ENCODE results near the gene SORBS1. TPM values are rescaled to one million over a fixed set of nuclear protein-coding genes. Genes with fewer than 3 reads are reported as not detected.

Gene SORBS1
- total RNA-seq, 2 experiments from 2014 or later = 0.13 to 0.70 TPM

GRCh38 chr10:95556994-95557767 is 4.0 kb downstream of the SORBS1 start:
- Mint-ChIP-seq H3K9me3 (no peaks in the 10 kb centered on the region), H3K4me3 (no peak overlapping the region), H3K4me1 (ENCODE audit: low read depth) (peaks cover 7% of the 10 kb centered on the region), H3K36me3 (ENCODE audit: low read depth) (no peaks in the 10 kb centered on the region), H3K27me3 (peaks cover 10% of the 10 kb centered on the region), H3K27ac (no peak overlapping the region)
- no peak for DNase-seq
- POLR2A ChIA-PET = no interaction called here
- no peak for ATAC-seq
- no peak for TF ChIP-seq CTCF (IDR thresholded peaks at IDR 0.05)
- CTCF ChIA-PET = interaction anchor here (0.7 to 1.2 kb wide), 2 partner anchors 43 to 46 kb away, joined by 3 read pairs; no protein-coding TSS in a partner anchor
- intact Hi-C loops (cut with micrococcal nuclease) = no loop called here

DNA sequence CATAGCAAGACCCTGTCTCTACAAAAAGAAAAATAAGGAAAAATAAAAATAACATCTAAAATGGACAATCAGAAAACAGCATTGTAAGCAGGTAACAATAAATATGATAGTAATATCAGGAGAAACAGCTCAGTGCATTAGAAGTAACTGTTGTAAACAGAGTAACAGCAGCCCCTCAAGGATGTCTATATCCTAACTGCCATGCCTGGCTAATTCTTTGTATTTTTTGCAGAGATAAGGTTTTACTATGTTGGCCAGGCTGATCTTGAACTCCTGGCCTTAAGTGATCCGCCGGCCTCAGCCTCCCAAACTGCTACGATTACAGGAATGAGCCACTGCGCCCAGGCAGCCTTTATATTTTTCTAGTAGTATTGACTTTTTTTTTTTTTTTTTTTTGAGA is 7.5 kb downstream of the SORBS1 start:
- Mint-ChIP-seq H3K4me3 (no peak overlapping the region), H3K4me1 (ENCODE audit: low read depth) (no peaks in the 10 kb centered on the region), H3K27ac (no peak overlapping the region), H3K27me3 (peaks cover 6% of the 10 kb centered on the region), H3K36me3 (ENCODE audit: low read depth) (no peaks in the 10 kb centered on the region), H3K9me3 (no peaks in the 10 kb centered on the region)
- POLR2A ChIA-PET = no interaction called here
- CTCF ChIA-PET = no interaction called here
- TF ChIP-seq CTCF (IDR thresholded peaks at IDR 0.05) = no peak
- no peak for DNase-seq
- intact Hi-C loops (cut with micrococcal nuclease) = no loop called here
- no peak for ATAC-seq

- intact Hi-C loops (cut with micrococcal nuclease) = no loop called here
- CTCF ChIA-PET = no interaction called here
- peaks cover 3% of the 10 kb centered on the region for H3K27me3 Mint-ChIP-seq
- no peaks in the 10 kb centered on the region for H3K4me1 Mint-ChIP-seq (ENCODE audit: low read depth)
- no peaks in the 10 kb centered on the region for H3K9me3 Mint-ChIP-seq
- TF ChIP-seq CTCF (IDR thresholded peaks at IDR 0.05) = no peak
- no peaks in the 10 kb centered on the region for H3K36me3 Mint-ChIP-seq (ENCODE audit: low read depth)
- POLR2A ChIA-PET = no interaction called here
- H3K27ac Mint-ChIP-seq = no peak overlapping the region
- ATAC-seq (no peak), DNase-seq (no peak)
- no peak overlapping the region for H3K4me3 Mint-ChIP-seq
These were observed 8.4 kb downstream of the SORBS1 start for GRCh38 chr10:95552679-95553342.

DNA sequence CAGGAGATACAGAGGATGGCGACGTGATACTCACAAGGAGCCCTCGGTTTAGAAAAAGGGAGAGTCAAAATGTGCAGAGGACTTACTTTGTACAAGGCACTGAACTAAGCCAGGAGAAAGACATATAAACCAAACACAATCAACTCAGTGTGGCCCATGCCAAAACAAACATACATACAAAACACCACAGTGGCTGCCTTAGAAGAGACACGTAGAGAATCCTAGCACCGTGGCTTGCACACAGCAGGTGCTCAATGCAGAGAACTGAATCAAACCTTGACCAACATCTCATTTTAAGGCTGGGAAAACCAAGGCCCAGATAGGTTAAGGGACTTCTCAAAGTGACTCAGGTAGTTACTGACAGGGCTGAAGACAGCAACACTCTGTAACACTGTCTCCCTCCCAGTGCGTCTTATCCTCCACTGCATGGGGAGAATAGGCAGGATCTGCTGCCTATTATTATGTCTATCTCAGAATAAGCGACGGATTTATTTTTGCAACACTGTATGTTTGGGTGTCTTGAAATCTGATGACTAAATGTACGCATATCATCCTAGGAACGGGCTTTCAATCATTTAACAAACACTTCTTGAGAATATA is 11.0 kb downstream of the SORBS1 start:
- POLR2A ChIA-PET = no interaction called here
- TF ChIP-seq CTCF (IDR thresholded peaks at IDR 0.05) = no peak
- H3K36me3 Mint-ChIP-seq (ENCODE audit: low read depth) = no peaks in the 10 kb centered on the region
- CTCF ChIA-PET = interaction anchor here (0.6 kb wide), 1 partner anchor 186 kb away, joined by 3 read pairs; no protein-coding TSS in a partner anchor
- ATAC-seq = no peak
- peaks cover 3% of the 10 kb centered on the region for H3K27me3 Mint-ChIP-seq
- H3K9me3 Mint-ChIP-seq = no peaks in the 10 kb centered on the region
- no peaks in the 10 kb centered on the region for H3K4me1 Mint-ChIP-seq (ENCODE audit: low read depth)
- no peak overlapping the region for H3K27ac Mint-ChIP-seq
- intact Hi-C loops (cut with micrococcal nuclease) = no loop called here
- no peak for DNase-seq
- H3K4me3 Mint-ChIP-seq = no peak overlapping the region
